Heart left ventricle (tissue), 16 donors: ENCODE measurements around the gene CDH13. TPM values are rescaled to one million over a fixed set of nuclear protein-coding genes. Genes with fewer than 3 reads are reported as not detected.

Experiments used
- ATAC-seq, 4 donors: fragments of 200-7000 bp; cut with Tn5 transposase; one replicate each; pipeline ENCODE4 v1.9.1; 2020 to 2022; ENCODE audit warnings: moderate library complexity in 4 of 4, mild to moderate bottlenecking in 3 of 4, moderate number of reproducible peaks in 1 of 4
- DNase-seq, 5 donors: peaks; one replicate each; pipeline ENCODE4 v3.0.0-alpha.2; 2020
- H3K27ac ChIP-seq, 12 donors: fragments of 200-600 bp; sonication (generic) in 4 of 12; one replicate each; pipeline versions ENCODE4 v1.5.0 to v1.8.0; 2016 to 2022; ENCODE audit warnings: mild to moderate bottlenecking in 2 of 12
- H3K27me3 ChIP-seq, 9 donors: fragments of 200-600 bp; sonication (generic) in 2 of 9; one replicate each; pipeline versions ENCODE4 v1.5.1 to v1.8.0; 2016 to 2022; ENCODE audit warnings: mild to moderate bottlenecking in 3 of 9
- H3K36me3 ChIP-seq, 9 donors: fragments of 200-600 bp; sonication (generic) in 2 of 9; one replicate each; pipeline versions ENCODE4 v1.5.0 to v1.8.0; 2018 to 2022; ENCODE audit warnings: mild to moderate bottlenecking in 2 of 9
- H3K4me1 ChIP-seq, 12 donors: fragments of 200-600 bp; sonication (generic) in 4 of 12; one replicate each; pipeline versions ENCODE4 v1.5.0 to v1.8.0; 2016 to 2022; ENCODE audit warnings: mild to moderate bottlenecking in 3 of 12
- H3K4me3 ChIP-seq, 12 donors: fragments of 200-600 bp; sonication (generic) in 4 of 12; one replicate each; pipeline versions ENCODE4 v1.5.0 to v1.8.0; 2017 to 2022; ENCODE audit warnings: mild to moderate bottlenecking in 9 of 12, moderate library complexity in 4 of 12
- H3K9me3 ChIP-seq, 12 donors: fragments of 200-600 bp; sonication (generic) in 4 of 12; one replicate each; pipeline versions ENCODE4 v1.5.0 to v1.8.0; 2016 to 2022; ENCODE audit warnings: mild to moderate bottlenecking in 1 of 12
- POLR2A ChIP-seq, 2 donors: fragments of 450-650 bp; IDR thresholded peaks; one replicate each; pipeline ENCODE4 v1.6.1; 2017; ENCODE audit warnings: antibody characterized with exemption in 2 of 2, mild to moderate bottlenecking in 2 of 2, moderate library complexity in 2 of 2
- WGBS, 4 donors: extraction: QIAGEN DNeasy Blood & Tissue Kit in 2 of 4; methylation state at CpG; one replicate each; pipeline versions ENCODE4 v1.1.5 to v1.1.7; 2013 to 2018; 5-methylcytosine and 5-hydroxymethylcytosine counted together
- intact Hi-C, 10 donors: fragments of 100-400 bp; cut with DNase I; formaldehyde crosslinking; loops; one replicate each; pipeline versions ENCODE4 v1.11.1 to v1.14.2; 2022
- polyA plus RNA-seq, 2 donors: library from polyadenylated mRNA; stranded (reverse); fragments of 200-250 nt; gene quantifications; one replicate each; pipeline ENCODE4 v1.2.3, GENCODE V29; 2013
- total RNA-seq, 9 donors: library from RNA; depleted of rRNA in 2 of 9; stranded (reverse); fragments of >200 nt in 2 of 9; fragmentation: NEBNext Ultra II Directional in 3 of 9; extraction: Animal tissue kit (Norgen Biotek cat#: 25700) in 3 of 9; gene quantifications; one replicate each; pipeline versions ENCODE4 v1.1.0 to v1.2.4, GENCODE V29; 2016 to 2023
- TF ChIP-seq, protein P1 (sequence below), 12 donors: fragments of 200-600 bp; sonication (generic) in 4 of 12; IDR thresholded peaks; one replicate each; pipeline versions ENCODE4 v1.5.0 to v1.8.0; 2018 to 2022; ENCODE audit warnings: antibody characterized with exemption in 12 of 12, mild to moderate bottlenecking in 5 of 12
- donor health status: ischemic (EF 13 %, LVEDD 7.1; RV severe dilation, severe dysfunction).
- donor health status: healthy with polysubstance abuse.
- donor health status: DM: no; HTN: yes; CAD: no.
- donor health status: DM: no; HTN: no; CAD: no.
- donor health status: ischemic (EF 25% LVEDD 6.9; RV normal size, moderate dysfunction).
- donor health status: ischemic (EF 25% LVEDD 5.7; RV mildly dilated, moderate dysfunction).
- donor health status: healthy.
- donor health status: DM: yes; HTN: yes; CAD: no.
- donor health status: ischemic (EF 35%, LVEDD 5.7; RV mildly dilated, moderate dysfunction).
- donor health status: nonischemic (EF 11% LVEDD 7.7; RV severe dilation, severe dysfunction).
- donor health status: DM: yes; HTN: yes; CAD: no.
- donor health status: PGD.
- donor health status: ischemic (EF 29% LVEDD 5.4; RV normal size, mild dysfunction).
- donor health status: nonischemic (EF 23%, LVEDD 6.1; RV moderate dilation, normal function).

CDH13 gene
- total and polyA plus RNA-seq, 11 donors = 15.0 to 172 (median 137) TPM

DNA sequence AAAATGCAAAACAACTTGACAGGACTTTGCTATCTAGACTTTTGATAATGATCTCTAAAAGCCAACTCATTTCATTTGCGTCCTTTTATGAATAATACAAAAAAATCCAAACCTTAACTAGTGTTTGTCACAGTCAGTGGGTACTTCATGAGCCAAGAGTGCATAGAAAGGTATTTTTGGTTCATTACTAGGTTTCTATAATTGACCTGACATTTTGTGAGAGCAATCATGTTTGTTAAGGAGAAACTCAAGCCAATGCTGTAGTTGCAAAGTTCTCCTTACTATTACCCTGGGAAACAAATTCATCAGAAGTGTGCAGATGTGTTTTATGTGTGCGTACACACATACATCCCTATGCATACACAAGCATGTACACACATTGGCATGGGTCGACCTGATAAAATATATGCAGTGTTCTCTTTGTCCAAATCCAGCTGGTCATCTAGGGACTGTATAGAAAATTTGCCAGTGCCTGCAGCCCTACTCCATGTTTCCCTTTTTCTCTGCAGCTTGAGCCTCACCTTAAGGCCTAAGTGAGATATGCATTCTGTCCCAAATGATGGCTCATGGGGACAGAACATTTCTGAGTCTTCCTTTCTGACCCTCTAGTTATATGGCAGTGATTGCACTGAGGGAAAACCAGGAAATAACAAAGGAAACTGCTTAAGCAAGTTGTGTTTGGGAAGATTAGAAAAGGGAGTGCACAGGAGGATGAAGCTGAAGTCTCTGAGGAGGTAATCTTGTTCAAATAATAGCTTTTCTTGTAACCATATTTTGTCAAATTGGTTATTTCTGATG is 128.1 kb downstream of the CDH13 start:
- no peaks in the 10 kb centered on the region for H3K9me3 ChIP-seq
- 77 to 88% (median 84%) methylated on average over 3 of the region's 3 CpGs for WGBS, 4 donors
- TF ChIP-seq, protein P1, sequence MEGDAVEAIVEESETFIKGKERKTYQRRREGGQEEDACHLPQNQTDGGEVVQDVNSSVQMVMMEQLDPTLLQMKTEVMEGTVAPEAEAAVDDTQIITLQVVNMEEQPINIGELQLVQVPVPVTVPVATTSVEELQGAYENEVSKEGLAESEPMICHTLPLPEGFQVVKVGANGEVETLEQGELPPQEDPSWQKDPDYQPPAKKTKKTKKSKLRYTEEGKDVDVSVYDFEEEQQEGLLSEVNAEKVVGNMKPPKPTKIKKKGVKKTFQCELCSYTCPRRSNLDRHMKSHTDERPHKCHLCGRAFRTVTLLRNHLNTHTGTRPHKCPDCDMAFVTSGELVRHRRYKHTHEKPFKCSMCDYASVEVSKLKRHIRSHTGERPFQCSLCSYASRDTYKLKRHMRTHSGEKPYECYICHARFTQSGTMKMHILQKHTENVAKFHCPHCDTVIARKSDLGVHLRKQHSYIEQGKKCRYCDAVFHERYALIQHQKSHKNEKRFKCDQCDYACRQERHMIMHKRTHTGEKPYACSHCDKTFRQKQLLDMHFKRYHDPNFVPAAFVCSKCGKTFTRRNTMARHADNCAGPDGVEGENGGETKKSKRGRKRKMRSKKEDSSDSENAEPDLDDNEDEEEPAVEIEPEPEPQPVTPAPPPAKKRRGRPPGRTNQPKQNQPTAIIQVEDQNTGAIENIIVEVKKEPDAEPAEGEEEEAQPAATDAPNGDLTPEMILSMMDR (IDR thresholded peaks at IDR 0.05) = no peak
- no peak for TF ChIP-seq POLR2A (IDR thresholded peaks at IDR 0.05)
- no peaks in the 10 kb centered on the region for H3K27me3 ChIP-seq
- peaks cover 0 to 52% (median 23%) of the 10 kb centered on the region in 12 donors for H3K4me1 ChIP-seq
- peak in 2 of 4 donors; percentile 44 to 46 for ATAC-seq
- H3K27ac ChIP-seq = peak overlapping the region in 7 of 12 donors; percentile 0 to 51 (median 19)
- no peaks in the 10 kb centered on the region for H3K36me3 ChIP-seq
- intact Hi-C loops = loop anchor here in 3 of 10 donors (10.0 kb wide), 3 partner anchors 460 to 690 kb away; no protein-coding TSS in a partner anchor
- DNase-seq = no peak
- no peak overlapping the region for H3K4me3 ChIP-seq

GRCh38 chr16:82755570-82756282 is 129.0 kb downstream of the CDH13 start:
- H3K36me3 ChIP-seq = no peaks in the 10 kb centered on the region
- no peaks in the 10 kb centered on the region for H3K27me3 ChIP-seq
- intact Hi-C loops = loop anchor here in 3 of 10 donors (10.0 kb wide), 3 partner anchors 459 to 689 kb away; no protein-coding TSS in a partner anchor
- H3K27ac ChIP-seq = peak overlapping the region in 6 of 12 donors; percentile 1 to 51 (median 36)
- 82 to 86% (median 86%) methylated on average over 4 of the region's 4 CpGs for WGBS, 4 donors
- peaks cover 0 to 49% (median 24%) of the 10 kb centered on the region in 12 donors for H3K4me1 ChIP-seq
- H3K4me3 ChIP-seq = no peak overlapping the region
- H3K9me3 ChIP-seq = no peaks in the 10 kb centered on the region
- ATAC-seq (no peak), DNase-seq (no peak)
- TF ChIP-seq POLR2A (IDR thresholded peaks at IDR 0.05) = no peak
- TF ChIP-seq, protein P1 (IDR thresholded peaks at IDR 0.05) = peak in 2 of 12 donors; percentile 8 to 15

DNA sequence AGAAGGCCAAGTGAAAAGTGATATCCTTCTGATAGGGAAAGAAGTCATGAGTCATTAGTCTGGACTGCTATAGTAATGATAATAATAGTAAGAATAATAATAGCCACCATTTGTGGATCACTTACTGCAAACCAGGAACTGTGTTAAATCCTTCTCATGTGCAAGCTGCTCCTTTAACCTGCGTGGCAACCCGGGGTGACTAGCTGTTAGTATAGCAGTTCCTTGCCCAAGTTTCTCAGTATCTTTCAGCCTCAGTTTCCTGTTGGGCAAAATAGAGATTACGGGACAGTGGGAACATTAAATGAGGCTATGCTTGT is 129.5 kb downstream of the CDH13 start:
- WGBS, 4 donors = 61 to 70% (median 66%) methylated on average over 3 of the region's 3 CpGs
- Histone ChIP-seq H3K27me3 (no peaks in the 10 kb centered on the region), H3K36me3 (no peaks in the 10 kb centered on the region), H3K27ac (peak overlapping the region in 8 of 12 donors; percentile 1 to 51 (median 25)), H3K9me3 (no peaks in the 10 kb centered on the region), H3K4me1 (peaks cover 0 to 52% (median 27%) of the 10 kb centered on the region in 12 donors), H3K4me3 (no peak overlapping the region)
- DNase-seq (no peak), ATAC-seq (peak in 1 of 4 donors; percentile 32)
- no peak for TF ChIP-seq POLR2A (IDR thresholded peaks at IDR 0.05)
- TF ChIP-seq, protein P1 (IDR thresholded peaks at IDR 0.05) = no peak
- intact Hi-C loops = loop anchor here in 3 of 10 donors (10.0 kb wide), 3 partner anchors 459 to 689 kb away; no protein-coding TSS in a partner anchor

GRCh38 chr16:82758406-82758805 is 131.6 kb downstream of the CDH13 start:
- peaks cover 0 to 58% (median 34%) of the 10 kb centered on the region in 12 donors for H3K4me1 ChIP-seq

More at GRCh38 chr16:82758406-82758805, 131.6 kb downstream of the CDH13 start:
- 95 to 100% (median 97%) methylated on average over 4 of the region's 4 CpGs for WGBS, 4 donors
- H3K36me3 ChIP-seq = no peaks in the 10 kb centered on the region
- H3K27me3 ChIP-seq = no peaks in the 10 kb centered on the region
- DNase-seq (no peak), ATAC-seq (no peak)
- intact Hi-C loops = loop anchor here in 3 of 10 donors (10.0 kb wide), 3 partner anchors 456 to 686 kb away; no protein-coding TSS in a partner anchor
- H3K27ac ChIP-seq = no peak overlapping the region
- no peaks in the 10 kb centered on the region for H3K9me3 ChIP-seq
- TF ChIP-seq, protein P1 (IDR thresholded peaks at IDR 0.05) = no peak
- no peak for TF ChIP-seq POLR2A (IDR thresholded peaks at IDR 0.05)
- no peak overlapping the region for H3K4me3 ChIP-seq
